K562 (cell line): Measurements from ENCODE around the gene MLXIPL. TPM values are rescaled to one million over a fixed set of nuclear protein-coding genes. Genes with fewer than 3 reads are reported as not detected.

ENCODE experiments used
- ATAC-seq: fragments of 200-7000 bp; cut with Tn5 transposase; 3 replicates; pipeline ENCODE4 v1.9.1; 2020; ENCODE audit warnings: moderate library complexity
- BruUV-seq: library from RNA; stranded (reverse); fragments of 400-500 nt; replicated peaks from 2 replicates; lab custom pipeline; 2021; lab: Mats Ljungman, UMichigan
- CTCF ChIA-PET: fragments of 300-600 bp; formaldehyde crosslinking; extraction: SDS; loops from one replicate; lab custom pipeline; 2021; ENCODE audit warnings: low intra/inter-chr PET ratio; lab: Yijun Ruan, JAX
- POLR2A ChIA-PET: fragments of 300-600, 350-650 bp; sonication (Branson Sonifier 250); formaldehyde crosslinking; extraction: SDS; loops from one replicate; lab custom pipeline; 2021; ENCODE audit warnings: antibody characterized with exemption, inconsistent platforms; lab: Yijun Ruan, JAX
- DNase-seq, 4 experiments: peaks; one replicate each; pipeline versions ENCODE4 v3.0.0 to v3.0.0-alpha.2; 2011 to 2018; ENCODE audit warnings: low spot score in 3 of 4, mixed read lengths in 3 of 4; ENCODE audit errors: extremely low read depth in 1 of 4
- FAIRE-seq: peaks from 2 replicates; lab custom pipeline; 2011; peaks lifted over from hg19 to GRCh38; lab: Jason Lieb, UNC
- H2AFZ ChIP-seq: 2 replicates; pipeline ENCODE4 v1.6.0; 2011; ENCODE audit warnings: low read depth, low read length, control low read depth, inconsistent platforms
- H3K27ac ChIP-seq: fragments of 200-600 bp; 3 replicates; pipeline ENCODE4 v1.8.0; 2011; ENCODE audit warnings: low read depth, mild to moderate bottlenecking, control low read depth, inconsistent platforms, low read length, moderate library complexity, mixed read lengths; ENCODE audit errors: extremely low read depth
- H3K27me3 ChIP-seq, 2 experiments: fragments of 300-600 bp in 1 of 2; 2 replicates in 1 of 2; 3 replicates in 1 of 2; pipeline versions ENCODE4 v1.6.0 to v1.8.0; 2011; ENCODE audit warnings: inconsistent platforms in 2 of 2, low read length in 2 of 2, mild to moderate bottlenecking in 1 of 2, mixed read lengths in 1 of 2, moderate library complexity in 1 of 2; ENCODE audit not compliant: control insufficient read depth in 2 of 2, insufficient read depth in 2 of 2
- H3K36me3 ChIP-seq: fragments of 300-600 bp; 3 replicates; pipeline ENCODE4 v1.8.0; 2011; ENCODE audit warnings: mild to moderate bottlenecking, low read length, inconsistent platforms; ENCODE audit not compliant: control insufficient read depth, insufficient read depth
- H3K4me1 ChIP-seq, 2 experiments: fragments of 200-600 bp in 1 of 2; replicated peaks in 1 of 2; 2 replicates in 1 of 2; 3 replicates in 1 of 2; pipeline versions ENCODE4 v1.5.1 to v1.8.0; 2011; ENCODE audit warnings: inconsistent platforms in 2 of 2, low read length in 2 of 2, mild to moderate bottlenecking in 1 of 2, mixed read lengths in 1 of 2, moderate library complexity in 1 of 2; ENCODE audit not compliant: control insufficient read depth in 2 of 2, insufficient read depth in 2 of 2
- H3K4me2 ChIP-seq: 2 replicates; pipeline ENCODE4 v1.6.1; 2011; ENCODE audit warnings: low read length, control low read depth, inconsistent platforms, mixed read lengths; ENCODE audit not compliant: insufficient read depth
- H3K4me3 ChIP-seq: fragments of 200-600 bp; sonication (generic), shearing (Covaris generic); 2 replicates; pipeline ENCODE4 v1.5.1; 2016; ENCODE audit warnings: control low read depth, inconsistent platforms
- H3K79me2 ChIP-seq: fragments of 200-600 bp; 3 replicates; pipeline ENCODE4 v1.8.0; 2011; ENCODE audit warnings: low read length, inconsistent platforms; ENCODE audit not compliant: control insufficient read depth, insufficient read depth
- H3K9ac ChIP-seq, 2 experiments: 2 replicates each; pipeline versions ENCODE4 v1.6.0 to v1.6.1; 2011; ENCODE audit warnings: low read depth in 2 of 2, low read length in 2 of 2, control low read depth in 1 of 2, inconsistent platforms in 1 of 2, mild to moderate bottlenecking in 1 of 2, mixed read lengths in 1 of 2; ENCODE audit not compliant: insufficient read depth in 1 of 2
- H3K9me1 ChIP-seq: one replicate; pipeline ENCODE4 v1.6.0; 2011; ENCODE audit warnings: inconsistent platforms, mild to moderate bottlenecking, low read length, moderate library complexity; ENCODE audit not compliant: control insufficient read depth, insufficient read depth
- H3K9me3 ChIP-seq: replicated peaks from 2 replicates; pipeline ENCODE4 v1.5.1; 2011; ENCODE audit warnings: low read depth, low read length, inconsistent platforms; ENCODE audit not compliant: control insufficient read depth, insufficient read depth
- H4K20me1 ChIP-seq: replicated peaks from 2 replicates; pipeline ENCODE4 v1.6.1; 2011; ENCODE audit warnings: low read length, inconsistent platforms, mixed read lengths; ENCODE audit not compliant: control insufficient read depth, insufficient read depth
- ARID1B ChIP-seq: fragments of 450-650 bp; IDR thresholded peaks from 2 replicates; pipeline ENCODE4 v1.6.1; 2016; ENCODE audit warnings: antibody characterized with exemption, mild to moderate bottlenecking, inconsistent platforms
- BCL6 ChIP-seq: fragments of 250-450 bp; sonication (Bioruptor Pico); IDR thresholded peaks from 2 replicates; pipeline ENCODE4 v1.4.0; 2020
- BDP1 ChIP-seq: IDR thresholded peaks from 3 replicates; pipeline ENCODE4 v1.6.1; 2011; ENCODE audit not compliant: insufficient read length, insufficient read depth
- CEBPB ChIP-seq: fragments of 450-650 bp; IDR thresholded peaks from 2 replicates; pipeline ENCODE4 v1.6.1; 2016; ENCODE audit warnings: missing genetic modification characterization, missing compliant biosample characterization
- GTF2E2 ChIP-seq: fragments of 200-800 bp; sonication (Bioruptor generic); IDR thresholded peaks from 2 replicates; pipeline ENCODE4 v1.6.1; 2016; ENCODE audit warnings: missing genetic modification characterization, missing compliant biosample characterization
- JUNB ChIP-seq: fragments of 450-650 bp; formaldehyde crosslinking; conservative IDR thresholded peaks from 2 replicates; pipeline ENCODE4 v1.4.0; 2020; ENCODE audit warnings: mild to moderate bottlenecking
- MIER1 ChIP-seq: fragments of 450-650 bp; IDR thresholded peaks from 2 replicates; pipeline ENCODE4 v1.6.1; 2016; ENCODE audit warnings: antibody characterized with exemption, mild to moderate bottlenecking, low read depth
- PML ChIP-seq: IDR thresholded peaks from 2 replicates; pipeline ENCODE4 v1.6.1; 2012; ENCODE audit warnings: low read length, inconsistent platforms
- SREBF1 ChIP-seq: fragments of 150-350 bp; IDR thresholded peaks from 2 replicates; pipeline ENCODE4 v1.6.1; 2014; ENCODE audit warnings: antibody characterized with exemption, low read depth, low read length, borderline replicate concordance
- STAT5B ChIP-seq: fragments of 250-450 bp; sonication (Bioruptor Pico); IDR thresholded peaks from 2 replicates; pipeline ENCODE4 v1.8.0; 2021; ENCODE audit warnings: mild to moderate bottlenecking, inconsistent platforms
- U2AF2 ChIP-seq: fragments of 200-400 bp; formaldehyde crosslinking; optimal IDR thresholded peaks from 2 replicates; pipeline ENCODE3; 2017; ENCODE audit warnings: low read depth, mild to moderate bottlenecking, low read length
- ZFP30 ChIP-seq: fragments of 250-450 bp; sonication (Bioruptor Pico); IDR thresholded peaks from 2 replicates; pipeline ENCODE4 v1.8.0; 2022; ENCODE audit warnings: moderate library complexity, mild to moderate bottlenecking, inconsistent platforms, borderline replicate concordance
- ZNF134 ChIP-seq: fragments of 250-450 bp; sonication (Bioruptor Pico); conservative IDR thresholded peaks from 2 replicates; pipeline ENCODE4 v1.4.0; 2020
- WGBS: fragments of 100-300 bp; shearing (Covaris generic); methylation state at CpG from one replicate; pipeline ENCODE4 v1.1.6; 2016; ENCODE audit warnings: low coverage, mixed read lengths; ENCODE audit not compliant: insufficient coverage; ENCODE audit errors: missing lambda C conversion rate; 5-methylcytosine and 5-hydroxymethylcytosine counted together
- in situ Hi-C: fragments of 300-500 bp; cut with MboI; formaldehyde crosslinking; loops from 4 replicates; pipeline ENCODE4 v1.15.0; 2018; ENCODE audit warnings: inconsistent platforms, mixed read lengths
- intact Hi-C: fragments of 100-400 bp; cut with micrococcal nuclease; formaldehyde crosslinking; loops from 2 replicates; pipeline ENCODE4 v1.14.2; 2022
- polyA plus RNA-seq, 8 experiments: library from polyadenylated mRNA; depleted of rRNA in 4 of 8; stranded (reverse) in 5 of 8; unstranded in 3 of 8; fragments of >200 nt; fragmentation: Nextera tagmentation in 2 of 8; fragmentation: Illumina TruSeq in 1 of 8; extraction: Ambion mirVana in 2 of 8; extraction: Trizol in 1 of 8; gene quantifications; 2 replicates each; pipeline versions ENCODE4 v1.2.1 to v1.2.3, GENCODE V29; 2011 to 2014; ENCODE audit warnings: inconsistent platforms in 1 of 8, missing spikeins in 1 of 8
- total RNA-seq, 7 experiments: library from RNA; depleted of rRNA in 6 of 7; stranded (reverse); fragments of >200 nt in 6 of 7; fragmentation: Illumina TruSeq in 2 of 7; extraction: Trizol in 2 of 7; gene quantifications; 2 replicates each; pipeline versions ENCODE4 v1.2.1 to v1.2.3, GENCODE V29; 2011 to 2021; ENCODE audit warnings: low replicate concordance in 1 of 7
- TF ChIP-seq, protein P1 (sequence below): sonication (generic); formaldehyde crosslinking; IDR thresholded peaks from 2 replicates; pipeline ENCODE4 v1.8.0; 2022; ENCODE audit warnings: mild to moderate bottlenecking, missing genetic modification reagents
- TF ChIP-seq, protein P2 (sequence below): fragments of 450-650 bp; IDR thresholded peaks from 2 replicates; pipeline ENCODE4 v1.6.1; 2018; ENCODE audit not compliant: partially characterized antibody
- TF ChIP-seq, protein P3 (sequence below), 3 experiments: fragments of 200-800 bp in 1 of 3; fragments of 250-450 bp in 1 of 3; fragments of 450-650 bp in 1 of 3; sonication (Bioruptor Pico) in 1 of 3; sonication (Bioruptor generic) in 1 of 3; formaldehyde crosslinking in 1 of 3; IDR thresholded peaks; 2 replicates each; pipeline versions ENCODE4 v1.6.1 to v1.8.0; 2016 to 2022; ENCODE audit warnings: mild to moderate bottlenecking in 2 of 3, missing genetic modification characterization in 2 of 3, missing compliant biosample characterization in 1 of 3, moderate library complexity in 1 of 3

The MLXIPL gene
- total and polyA plus RNA-seq, 9 of the 15 experiments (the other 6 are each of a cell fraction or from before 2014, with no cell fraction given): 0.11 to 18.4 (median 1.4) TPM

DNA sequence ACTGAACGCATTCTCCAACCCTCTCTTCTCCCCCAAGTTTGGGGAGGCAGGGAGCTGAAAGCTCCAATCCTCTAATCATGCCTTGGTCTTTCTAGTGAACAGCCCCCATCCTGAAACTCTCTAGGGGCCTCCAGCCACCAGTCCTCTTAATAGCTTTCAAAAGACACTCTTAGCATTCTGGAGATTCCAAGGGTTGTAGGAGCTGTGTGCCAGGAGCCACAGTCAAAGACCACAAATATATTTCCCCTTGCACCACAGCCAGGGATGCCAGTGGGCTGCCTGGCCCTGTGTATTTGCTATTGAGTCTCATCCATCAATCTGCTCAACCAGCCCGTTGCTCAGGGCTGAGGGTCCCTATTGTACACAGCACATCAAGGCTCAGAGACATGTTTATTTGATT, 18.5 kb upstream of the MLXIPL start (continued):
- TF ChIP-seq, protein P1, sequence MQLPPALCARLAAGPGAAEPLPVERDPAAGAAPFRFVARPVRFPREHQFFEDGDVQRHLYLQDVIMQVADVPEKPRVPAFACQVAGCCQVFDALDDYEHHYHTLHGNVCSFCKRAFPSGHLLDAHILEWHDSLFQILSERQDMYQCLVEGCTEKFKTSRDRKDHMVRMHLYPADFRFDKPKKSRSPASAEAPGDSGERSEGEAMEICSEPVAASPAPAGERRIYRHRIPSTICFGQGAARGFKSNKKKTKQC: no peak
- TF ChIP-seq SREBF1: no peak
- no peak for TF ChIP-seq ZFP30
- TF ChIP-seq ARID1B: no peak
- no peak for TF ChIP-seq ZNF134
- TF ChIP-seq STAT5B (CRISPR knock-in tag): no peak
- TF ChIP-seq, protein P2, sequence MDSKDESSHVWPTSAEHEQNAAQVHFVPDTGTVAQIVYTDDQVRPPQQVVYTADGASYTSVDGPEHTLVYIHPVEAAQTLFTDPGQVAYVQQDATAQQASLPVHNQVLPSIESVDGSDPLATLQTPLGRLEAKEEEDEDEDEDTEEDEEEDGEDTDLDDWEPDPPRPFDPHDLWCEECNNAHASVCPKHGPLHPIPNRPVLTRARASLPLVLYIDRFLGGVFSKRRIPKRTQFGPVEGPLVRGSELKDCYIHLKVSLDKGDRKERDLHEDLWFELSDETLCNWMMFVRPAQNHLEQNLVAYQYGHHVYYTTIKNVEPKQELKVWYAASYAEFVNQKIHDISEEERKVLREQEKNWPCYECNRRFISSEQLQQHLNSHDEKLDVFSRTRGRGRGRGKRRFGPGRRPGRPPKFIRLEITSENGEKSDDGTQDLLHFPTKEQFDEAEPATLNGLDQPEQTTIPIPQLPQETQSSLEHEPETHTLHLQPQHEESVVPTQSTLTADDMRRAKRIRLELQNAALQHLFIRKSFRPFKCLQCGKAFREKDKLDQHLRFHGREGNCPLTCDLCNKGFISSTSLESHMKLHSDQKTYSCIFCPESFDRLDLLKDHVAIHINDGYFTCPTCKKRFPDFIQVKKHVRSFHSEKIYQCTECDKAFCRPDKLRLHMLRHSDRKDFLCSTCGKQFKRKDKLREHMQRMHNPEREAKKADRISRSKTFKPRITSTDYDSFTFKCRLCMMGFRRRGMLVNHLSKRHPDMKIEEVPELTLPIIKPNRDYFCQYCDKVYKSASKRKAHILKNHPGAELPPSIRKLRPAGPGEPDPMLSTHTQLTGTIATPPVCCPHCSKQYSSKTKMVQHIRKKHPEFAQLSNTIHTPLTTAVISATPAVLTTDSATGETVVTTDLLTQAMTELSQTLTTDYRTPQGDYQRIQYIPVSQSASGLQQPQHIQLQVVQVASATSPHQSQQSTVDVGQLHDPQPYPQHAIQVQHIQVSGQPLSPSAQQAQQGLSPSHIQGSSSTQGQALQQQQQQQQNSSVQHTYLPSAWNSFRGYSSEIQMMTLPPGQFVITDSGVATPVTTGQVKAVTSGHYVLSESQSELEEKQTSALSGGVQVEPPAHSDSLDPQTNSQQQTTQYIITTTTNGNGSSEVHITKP: no peak
- TF ChIP-seq U2AF2: no peak

DNA sequence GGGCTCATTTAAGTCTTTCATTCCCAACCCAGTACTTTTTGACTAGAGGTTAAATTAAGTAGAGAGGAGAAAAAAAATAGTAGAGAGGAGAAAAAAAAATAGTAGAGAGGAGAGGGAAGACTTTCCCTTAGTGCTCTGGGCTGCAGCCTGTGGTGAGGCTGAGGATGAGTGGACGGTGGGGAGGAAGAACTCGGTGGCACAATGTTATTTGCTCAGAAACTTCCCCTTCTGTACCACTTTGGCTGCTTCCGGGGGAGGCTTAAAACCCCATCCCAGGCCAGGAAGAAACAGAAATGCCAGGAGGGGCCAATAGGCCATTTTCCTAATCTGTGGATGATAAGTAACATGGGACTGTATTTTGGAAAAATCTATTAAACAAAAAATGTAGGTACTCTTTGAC, 14.6 kb upstream of the MLXIPL start:
- no peak for ATAC-seq
- ChIA-PET POLR2A (no interaction called here), CTCF (no interaction called here)
- Histone ChIP-seq H3K27ac (no peak overlapping the region), H3K9me3 (peaks cover 7% of the 10 kb centered on the region), H2AFZ (no peak overlapping the region), H3K36me3 (no peaks in the 10 kb centered on the region), H3K9ac (no peak overlapping the region), H3K4me2 (no peak overlapping the region), H3K4me3 (no peak overlapping the region), H3K9me1 (no peaks in the 10 kb centered on the region), H4K20me1 (no peaks in the 10 kb centered on the region), H3K79me2 (no peaks in the 10 kb centered on the region), H3K27me3 (peaks cover 11 to 38% of the 10 kb centered on the region in 2 experiments; a peak in 4 of 5 replicates), H3K4me1 (no peaks in the 10 kb centered on the region; a peak in 1 of 5 replicates)
- no peak for FAIRE-seq
- intact Hi-C loops (no loop called here), in situ Hi-C loops (no loop called here)
- DNase-seq: no peak
- no TSS peak for BruUV-seq
- 2% methylated on average over 3 of the region's 3 CpGs for WGBS
- TF ChIP-seq JUNB (CRISPR knock-in tag) (no peak), CEBPB (tag) (no peak), MIER1 (no peak), GTF2E2 (tag) (no peak), BCL6 (CRISPR knock-in tag) (no peak), PML (no peak), BDP1 (no peak)
- TF ChIP-seq, protein P3, sequence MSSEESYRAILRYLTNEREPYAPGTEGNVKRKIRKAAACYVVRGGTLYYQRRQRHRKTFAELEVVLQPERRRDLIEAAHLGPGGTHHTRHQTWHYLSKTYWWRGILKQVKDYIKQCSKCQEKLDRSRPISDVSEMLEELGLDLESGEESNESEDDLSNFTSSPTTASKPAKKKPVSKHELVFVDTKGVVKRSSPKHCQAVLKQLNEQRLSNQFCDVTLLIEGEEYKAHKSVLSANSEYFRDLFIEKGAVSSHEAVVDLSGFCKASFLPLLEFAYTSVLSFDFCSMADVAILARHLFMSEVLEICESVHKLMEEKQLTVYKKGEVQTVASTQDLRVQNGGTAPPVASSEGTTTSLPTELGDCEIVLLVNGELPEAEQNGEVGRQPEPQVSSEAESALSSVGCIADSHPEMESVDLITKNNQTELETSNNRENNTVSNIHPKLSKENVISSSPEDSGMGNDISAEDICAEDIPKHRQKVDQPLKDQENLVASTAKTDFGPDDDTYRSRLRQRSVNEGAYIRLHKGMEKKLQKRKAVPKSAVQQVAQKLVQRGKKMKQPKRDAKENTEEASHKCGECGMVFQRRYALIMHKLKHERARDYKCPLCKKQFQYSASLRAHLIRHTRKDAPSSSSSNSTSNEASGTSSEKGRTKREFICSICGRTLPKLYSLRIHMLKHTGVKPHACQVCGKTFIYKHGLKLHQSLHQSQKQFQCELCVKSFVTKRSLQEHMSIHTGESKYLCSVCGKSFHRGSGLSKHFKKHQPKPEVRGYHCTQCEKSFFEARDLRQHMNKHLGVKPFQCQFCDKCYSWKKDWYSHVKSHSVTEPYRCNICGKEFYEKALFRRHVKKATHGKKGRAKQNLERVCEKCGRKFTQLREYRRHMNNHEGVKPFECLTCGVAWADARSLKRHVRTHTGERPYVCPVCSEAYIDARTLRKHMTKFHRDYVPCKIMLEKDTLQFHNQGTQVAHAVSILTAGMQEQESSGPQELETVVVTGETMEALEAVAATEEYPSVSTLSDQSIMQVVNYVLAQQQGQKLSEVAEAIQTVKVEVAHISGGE (CRISPR knock-in tag; IDR thresholded peaks at IDR 0.05): no peak
